Kidney tubule cell (primary cell): Measurements from ENCODE around the gene JAM3.
"Not testable (repeated sequence)": the region's sequence is repeated elsewhere in the genome, so short reads cannot be mapped to it uniquely, and the experiment has no call there.

Experiments used
- DNase-seq: peaks from one replicate; pipeline ENCODE4 v3.0.0-alpha.2; 2018; ENCODE audit warnings: low spot score

JAM3 gene

DNA sequence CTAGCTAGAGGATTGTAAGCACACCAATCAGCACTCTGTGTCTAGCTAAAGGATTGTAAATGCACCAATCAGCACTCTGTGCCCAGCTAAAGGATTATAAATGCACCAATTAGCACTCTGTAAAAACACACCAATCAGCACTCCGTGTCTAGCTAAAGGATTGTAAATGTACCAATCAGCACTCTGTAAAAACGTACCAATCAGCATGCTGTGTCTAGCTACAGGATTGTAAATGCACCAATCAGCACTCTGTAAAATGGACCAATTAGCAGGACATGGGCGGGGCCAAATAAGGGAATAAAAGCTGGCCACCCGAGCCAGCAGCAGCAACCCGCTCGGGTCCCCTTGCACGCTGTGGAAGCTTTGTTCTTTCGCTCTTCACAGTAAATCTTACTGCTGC, 119.2 kb downstream of the JAM3 start:
- DNase-seq: not testable (repeated sequence)

DNA sequence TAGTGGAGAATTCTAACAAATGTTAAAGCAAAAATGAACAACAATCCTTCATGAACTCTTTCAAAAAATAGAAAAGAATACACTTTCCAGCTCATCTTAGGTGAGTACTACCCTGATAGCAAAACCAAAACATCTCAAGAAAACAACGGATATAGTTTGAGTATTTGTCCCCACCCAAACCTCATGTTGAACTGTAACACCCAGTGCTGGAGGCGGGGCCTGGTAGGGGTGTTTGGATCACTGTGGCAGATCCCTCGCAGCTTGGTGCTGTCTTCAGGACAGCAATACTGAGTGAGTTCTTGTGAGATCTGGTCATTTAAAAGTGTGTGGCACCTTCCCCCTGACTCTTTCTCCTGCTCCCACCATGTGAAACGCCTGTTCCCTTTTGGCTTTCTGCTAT, 127.9 kb downstream of the JAM3 start:
- DNase-seq: no peak

DNA sequence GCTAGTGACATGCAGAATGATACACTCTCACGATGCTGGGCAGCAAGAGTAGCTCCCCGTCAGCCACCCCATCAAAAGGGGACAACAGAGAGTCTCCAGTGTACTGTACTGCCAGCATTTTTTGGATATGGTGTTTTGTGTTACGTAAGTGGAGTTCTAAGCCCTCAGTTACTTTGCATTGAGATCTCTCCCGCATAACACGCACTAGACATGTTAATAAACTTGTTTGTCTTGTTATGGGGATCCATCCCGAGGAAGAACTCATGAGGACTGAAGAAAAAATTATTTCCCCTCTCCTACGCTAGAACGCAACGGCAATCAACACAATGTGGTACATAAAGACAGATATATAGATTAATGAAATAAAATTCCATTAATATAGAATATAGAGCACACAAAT, 130.7 kb downstream of the JAM3 start:
- DNase-seq: no peak

DNA sequence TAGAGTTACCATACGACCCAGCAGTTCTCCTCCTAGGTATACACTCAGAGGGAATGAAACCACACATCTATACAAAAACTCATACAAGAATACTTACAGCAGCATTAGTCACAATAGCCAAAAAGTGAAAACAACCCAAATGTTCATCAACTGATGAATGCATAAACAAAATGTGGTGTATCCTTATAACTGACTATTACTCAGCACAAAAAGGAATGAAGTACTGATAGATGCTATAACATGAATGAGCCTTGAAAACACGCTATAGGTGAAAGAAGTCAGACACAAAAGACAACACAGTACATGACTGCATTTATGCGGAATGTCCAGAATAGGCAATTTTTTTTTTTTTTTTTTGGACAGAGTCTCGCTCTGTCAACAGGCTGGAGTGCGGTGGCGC, 131.8 kb downstream of the JAM3 start:
- DNase-seq: no peak
